ENCODE data around the gene SLC25A47. TPM values are rescaled to one million over a fixed set of nuclear protein-coding genes. Genes with fewer than 3 reads are reported as not detected.

The SLC25A47 gene
- total and polyA plus RNA-seq, 2 donors (not counting 1 experiment from before 2014, with no cell fraction given), result not detected

DNA sequence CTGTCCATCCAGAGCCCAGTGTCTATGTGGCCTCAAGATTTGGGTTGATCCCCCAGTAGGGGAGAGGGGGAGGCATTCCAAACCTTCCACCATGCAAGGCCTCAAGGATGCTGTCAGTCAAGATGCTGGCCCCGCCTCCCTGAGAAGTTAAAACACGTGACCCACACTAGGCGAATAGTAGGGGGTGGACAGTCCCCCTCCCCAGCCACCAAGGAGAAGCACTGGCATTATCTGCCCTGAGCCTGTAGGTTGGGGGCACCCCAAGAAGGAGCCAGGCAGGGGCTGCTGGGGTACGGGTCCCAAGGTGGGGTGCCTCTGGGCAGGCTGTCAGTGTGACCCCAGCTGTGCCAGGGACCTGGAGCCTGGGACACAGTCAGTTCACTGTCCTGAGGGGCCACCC, 19.2 kb upstream of the SLC25A47 start:
- Histone ChIP-seq H3K4me2 (replicated peaks; ENCODE audit: low read depth, low read length, poor library complexity, severe bottlenecking) (no peak overlapping the region), H3K79me2 (ENCODE audit: control insufficient read depth, insufficient read depth, low read length) (peaks cover 18% of the 10 kb centered on the region), H3K4me1 (ENCODE audit: control insufficient read depth in 2 of 2, insufficient read depth in 2 of 2, low read length in 2 of 2) (peaks cover 13 to 26% of the 10 kb centered on the region in 2 donors), H3K27me3 (replicated peaks in 1 of 4; ENCODE audit: control extremely low read depth in 1 of 4, control insufficient read depth in 3 of 4, insufficient read depth in 4 of 4, low read length in 3 of 4) (peaks cover 0 to 3% (median 0%) of the 10 kb centered on the region in 4 experiments), H4K20me1 (ENCODE audit: control insufficient read depth, insufficient read depth, low read length, poor library complexity, severe bottlenecking) (no peaks in the 10 kb centered on the region), H3K9ac (ENCODE audit: low read length) (no peak overlapping the region), H3K9me3 (ENCODE audit: control extremely low read depth in 1 of 3, control insufficient read depth in 2 of 3, insufficient read depth in 1 of 3, low read length in 2 of 3) (no peaks in the 10 kb centered on the region), H3K27ac (ENCODE audit: low read length in 2 of 2) (no peak overlapping the region), H3K4me3 (ENCODE audit: control extremely low read depth in 1 of 5, extremely low read depth in 1 of 5, insufficient read depth in 1 of 5, low read depth in 2 of 5, low read length in 4 of 5) (no peak overlapping the region), H3K36me3 (replicated peaks in 1 of 2; ENCODE audit: control extremely low read depth in 1 of 2, control insufficient read depth in 1 of 2, extremely low read depth in 1 of 2, insufficient read depth in 2 of 2, low read length in 1 of 2) (no peaks in the 10 kb centered on the region), H2AFZ (ENCODE audit: insufficient read depth, low read depth, low read length, poor library complexity, severe bottlenecking) (no peak overlapping the region)
- DNase-seq, result no peak
- peaks cover 26% of the 10 kb centered on the region for H3K4me1 Mint-ChIP-seq
- no peaks in the 10 kb centered on the region for H3K9me3 Mint-ChIP-seq (ENCODE audit: insufficient read depth)
- WGBS (ENCODE audit: insufficient coverage), result 85% methylated on average over 1 of the region's 4 CpGs
- no peak for TF ChIP-seq EZH2 (IDR thresholded peaks at IDR 0.05; ENCODE audit: borderline replicate concordance, insufficient read depth, low read depth, low read length, poor library complexity, severe bottlenecking)
- TF ChIP-seq, protein P1, sequence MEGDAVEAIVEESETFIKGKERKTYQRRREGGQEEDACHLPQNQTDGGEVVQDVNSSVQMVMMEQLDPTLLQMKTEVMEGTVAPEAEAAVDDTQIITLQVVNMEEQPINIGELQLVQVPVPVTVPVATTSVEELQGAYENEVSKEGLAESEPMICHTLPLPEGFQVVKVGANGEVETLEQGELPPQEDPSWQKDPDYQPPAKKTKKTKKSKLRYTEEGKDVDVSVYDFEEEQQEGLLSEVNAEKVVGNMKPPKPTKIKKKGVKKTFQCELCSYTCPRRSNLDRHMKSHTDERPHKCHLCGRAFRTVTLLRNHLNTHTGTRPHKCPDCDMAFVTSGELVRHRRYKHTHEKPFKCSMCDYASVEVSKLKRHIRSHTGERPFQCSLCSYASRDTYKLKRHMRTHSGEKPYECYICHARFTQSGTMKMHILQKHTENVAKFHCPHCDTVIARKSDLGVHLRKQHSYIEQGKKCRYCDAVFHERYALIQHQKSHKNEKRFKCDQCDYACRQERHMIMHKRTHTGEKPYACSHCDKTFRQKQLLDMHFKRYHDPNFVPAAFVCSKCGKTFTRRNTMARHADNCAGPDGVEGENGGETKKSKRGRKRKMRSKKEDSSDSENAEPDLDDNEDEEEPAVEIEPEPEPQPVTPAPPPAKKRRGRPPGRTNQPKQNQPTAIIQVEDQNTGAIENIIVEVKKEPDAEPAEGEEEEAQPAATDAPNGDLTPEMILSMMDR (IDR thresholded peaks at IDR 0.05), result no peak
- ChIA-PET CTCF (interaction anchor here (1.1 to 2.1 kb wide), 3 partner anchors 18 to 73 kb away, joined by 4 to 11 read pairs (median 8); no protein-coding TSS in a partner anchor), POLR2A (interaction anchor here (1.6 kb wide), 1 partner anchor 10 kb away, joined by 3 read pairs; no protein-coding TSS in a partner anchor)
- intact Hi-C loops (cut with micrococcal nuclease), result loop anchor here (10.0 kb wide), 1 partner anchor 699 kb away; the partner anchor contains the start of gene CCDC85C
- H3K4me3 Mint-ChIP-seq, result peak overlapping the region; percentile 32
- no peaks in the 10 kb centered on the region for H3K27me3 Mint-ChIP-seq
- H3K27ac Mint-ChIP-seq, result no peak overlapping the region
- no peak for ATAC-seq (ENCODE audit: low read depth)

DNA sequence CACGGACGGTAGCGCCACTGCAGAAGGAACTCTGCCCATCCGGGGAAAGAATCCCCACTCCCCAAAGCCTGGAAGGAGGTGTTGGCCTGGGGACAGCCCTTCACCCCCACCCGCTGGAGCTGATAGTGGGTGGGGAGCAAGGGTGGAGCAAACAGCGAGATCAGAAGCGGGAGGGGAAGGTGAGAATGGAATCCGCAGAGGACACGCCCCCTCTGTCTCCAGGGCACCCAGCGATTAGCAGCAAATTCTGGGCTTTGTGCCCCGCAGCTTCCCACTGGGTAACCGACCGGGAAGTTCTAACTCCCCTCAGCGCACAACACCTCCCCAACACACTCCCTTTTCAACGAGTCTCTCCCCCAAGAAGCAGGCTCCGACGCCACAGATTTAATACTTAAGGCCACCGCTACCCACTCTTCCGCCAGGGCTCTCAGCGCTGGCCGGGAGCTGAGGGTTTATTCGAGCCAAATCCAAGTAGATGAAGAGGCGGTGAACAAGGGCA, 18.3 kb upstream of the SLC25A47 start:
- DNase-seq (peak; percentile 40), ATAC-seq (ENCODE audit: low read depth) (no peak)
- POLR2A ChIA-PET, result interaction anchor here (0.8 to 1.4 kb wide), 3 partner anchors 7 to 15 kb away, joined by 3 to 5 read pairs (median 4); no protein-coding TSS in a partner anchor
- CTCF ChIA-PET, result interaction anchor here (0.9 to 2.0 kb wide), 7 partner anchors 9 to 76 kb away, joined by 3 to 8 read pairs (median 3); no protein-coding TSS in a partner anchor
- H2AFZ ChIP-seq (ENCODE audit: insufficient read depth, low read depth, low read length, poor library complexity, severe bottlenecking), result peak overlapping the region; percentile 87
- H3K27ac ChIP-seq (ENCODE audit: low read length in 2 of 2), result peak overlapping the region in 1 of 2 donors; percentile 30
- H3K4me2 ChIP-seq (replicated peaks; ENCODE audit: low read depth, low read length, poor library complexity, severe bottlenecking), result peak overlapping the region; percentile 95
- no peaks in the 10 kb centered on the region for H3K9me3 ChIP-seq (ENCODE audit: control extremely low read depth in 1 of 3, control insufficient read depth in 2 of 3, insufficient read depth in 1 of 3, low read length in 2 of 3)
- no peaks in the 10 kb centered on the region for H3K36me3 ChIP-seq (replicated peaks in 1 of 2; ENCODE audit: control extremely low read depth in 1 of 2, control insufficient read depth in 1 of 2, extremely low read depth in 1 of 2, insufficient read depth in 2 of 2, low read length in 1 of 2)
- peak overlapping the region; percentile 77 for H3K9ac ChIP-seq (ENCODE audit: low read length)
- intact Hi-C loops (cut with micrococcal nuclease), result loop anchor here (1.0 to 10.0 kb wide), 4 partner anchors 8 to 700 kb away; partner anchors contain the start of gene CCDC85C
- H3K4me3 Mint-ChIP-seq, result peak overlapping the region; percentile 94
- TF ChIP-seq, protein P1 (IDR thresholded peaks at IDR 0.05), result no peak
- no peak for TF ChIP-seq EZH2 (IDR thresholded peaks at IDR 0.05; ENCODE audit: borderline replicate concordance, insufficient read depth, low read depth, low read length, poor library complexity, severe bottlenecking)
- peaks cover 17% of the 10 kb centered on the region for H3K4me1 Mint-ChIP-seq
- no peaks in the 10 kb centered on the region for H4K20me1 ChIP-seq (ENCODE audit: control insufficient read depth, insufficient read depth, low read length, poor library complexity, severe bottlenecking)
- peak overlapping the region in 4 of 5 experiments; percentile 57 to 81 (median 80) for H3K4me3 ChIP-seq (ENCODE audit: control extremely low read depth in 1 of 5, extremely low read depth in 1 of 5, insufficient read depth in 1 of 5, low read depth in 2 of 5, low read length in 4 of 5)
- H3K9me3 Mint-ChIP-seq (ENCODE audit: insufficient read depth), result no peaks in the 10 kb centered on the region
- peaks cover 11 to 23% of the 10 kb centered on the region in 2 donors for H3K4me1 ChIP-seq (ENCODE audit: control insufficient read depth in 2 of 2, insufficient read depth in 2 of 2, low read length in 2 of 2)
- 1% methylated on average over 11 of the region's 23 CpGs for WGBS (ENCODE audit: insufficient coverage)
- H3K27me3 ChIP-seq (replicated peaks in 1 of 4; ENCODE audit: control extremely low read depth in 1 of 4, control insufficient read depth in 3 of 4, insufficient read depth in 4 of 4, low read length in 3 of 4), result peaks cover 0 to 3% (median 0%) of the 10 kb centered on the region in 4 experiments
- peaks cover 16% of the 10 kb centered on the region for H3K79me2 ChIP-seq (ENCODE audit: control insufficient read depth, insufficient read depth, low read length)
- H3K27me3 Mint-ChIP-seq, result no peaks in the 10 kb centered on the region
- H3K27ac Mint-ChIP-seq, result peak overlapping the region; percentile 83

All from B cell (primary cell).